Aorta (tissue), 5 donors: ENCODE results near the gene RSL24D1. TPM values are rescaled to one million over a fixed set of nuclear protein-coding genes. Genes with fewer than 3 reads are reported as not detected.

Source experiments
- ATAC-seq: fragments of 200-7000 bp; cut with Tn5 transposase; one replicate; pipeline ENCODE4 v1.9.1; 2022; ENCODE audit warnings: moderate library complexity; ENCODE audit not compliant: low FRiP score
- DNase-seq, 2 donors: peaks; one replicate each; pipeline ENCODE4 v3.0.0-alpha.2; 2020
- H3K27ac ChIP-seq, 2 donors: one replicate each; pipeline ENCODE4 v1.5.1; 2013; ENCODE audit warnings: low read length in 2 of 2, mild to moderate bottlenecking in 2 of 2, moderate library complexity in 2 of 2, control low read depth in 1 of 2, inconsistent platforms in 1 of 2, low read depth in 1 of 2
- H3K27me3 ChIP-seq, 2 donors: one replicate each; pipeline ENCODE4 v1.6.1; 2013; ENCODE audit warnings: control low read depth in 1 of 2, low read length in 1 of 2, mild to moderate bottlenecking in 1 of 2, moderate library complexity in 1 of 2; ENCODE audit not compliant: insufficient read depth in 2 of 2, control insufficient read depth in 1 of 2
- H3K36me3 ChIP-seq, 2 donors: one replicate each; pipeline ENCODE4 v1.6.1; 2013; ENCODE audit warnings: control low read depth in 1 of 2, low read length in 1 of 2, mild to moderate bottlenecking in 1 of 2; ENCODE audit not compliant: insufficient read depth in 2 of 2, control insufficient read depth in 1 of 2
- H3K4me1 ChIP-seq, 2 donors: one replicate each; pipeline ENCODE4 v1.6.1; 2013; ENCODE audit warnings: low read length in 2 of 2, control low read depth in 1 of 2, mild to moderate bottlenecking in 1 of 2, moderate library complexity in 1 of 2; ENCODE audit not compliant: insufficient read depth in 2 of 2, control insufficient read depth in 1 of 2
- H3K4me3 ChIP-seq, 2 donors: one replicate each; pipeline ENCODE4 v1.5.1; 2013; ENCODE audit warnings: low read length in 2 of 2, control low read depth in 1 of 2, mild to moderate bottlenecking in 1 of 2
- H3K9me3 ChIP-seq: one replicate; pipeline ENCODE4 v1.6.1; 2013; ENCODE audit warnings: mild to moderate bottlenecking, low read length; ENCODE audit not compliant: control insufficient read depth
- WGBS, 2 donors: extraction: QIAGEN DNeasy Blood & Tissue Kit; methylation state at CpG; one replicate each; pipeline ENCODE4 v1.1.7; 2013; 5-methylcytosine and 5-hydroxymethylcytosine counted together
- intact Hi-C, 2 donors: fragments of 100-400 bp; cut with DNase I; formaldehyde crosslinking; loops; one replicate each; pipeline versions ENCODE4 v1.14.2 to v1.15.0; 2022
- polyA plus RNA-seq, 2 donors: library from polyadenylated mRNA; stranded (reverse); fragments of 200-250 nt; gene quantifications; one replicate each; pipeline ENCODE4 v1.2.3, GENCODE V29; 2013
- total RNA-seq, 2 donors: library from RNA; stranded (reverse); fragmentation: NEBNext Ultra II Directional; extraction: Animal tissue kit (Norgen Biotek cat#: 25700); gene quantifications; one replicate each; pipeline ENCODE4 v1.2.1, GENCODE V29; 2021
- donor health status: healthy with polysubstance abuse.
- donor health status: Bipolar disorder and iron deficiency.
- donor health status: DM: no; HTN: no; CAD: no.
- donor health status: DM: no; HTN: no; CAD: no.
- donor health status: DM: yes; HTN: yes; CAD: no.

The RSL24D1 gene
- total and polyA plus RNA-seq, 4 donors = 64.9 to 204 (median 77.2) TPM

- ATAC-seq (no peak), DNase-seq (no peak)
- H3K9me3 ChIP-seq = no peaks in the 10 kb centered on the region
- intact Hi-C loops = loop anchor here in 1 of 2 donors (1.0 kb wide), 1 partner anchor 92 kb away; the partner anchor contains the start of gene RAB27A
- WGBS, 2 donors = 0 to 1% methylated on average over 10 of the region's 10 CpGs
- H3K4me3 ChIP-seq = peak overlapping the region; percentile 52 to 97
- H3K4me1 ChIP-seq = peaks cover 3 to 5% of the 10 kb centered on the region in 2 donors
- no peaks in the 10 kb centered on the region for H3K27me3 ChIP-seq
- no peaks in the 10 kb centered on the region for H3K36me3 ChIP-seq
- peak overlapping the region in 1 of 2 donors; percentile 78 for H3K27ac ChIP-seq
Observed at GRCh38 chr15:55197362-55197705, 593 bp upstream of the RSL24D1 start.

- H3K27ac ChIP-seq = peak overlapping the region in 1 of 2 donors; percentile 94
- intact Hi-C loops = no loop called here
- peaks cover 3 to 5% of the 10 kb centered on the region in 2 donors for H3K4me1 ChIP-seq
- 1 to 2% methylated on average over 9 of the region's 9 CpGs for WGBS, 2 donors
- H3K4me3 ChIP-seq = peak overlapping the region; percentile 94
- DNase-seq (no peak), ATAC-seq (no peak)
- H3K27me3 ChIP-seq = no peaks in the 10 kb centered on the region
- H3K36me3 ChIP-seq = no peaks in the 10 kb centered on the region
- H3K9me3 ChIP-seq = no peaks in the 10 kb centered on the region
Observed at GRCh38 chr15:55195996-55196395, 745 bp downstream of the RSL24D1 start.

- ATAC-seq = no peak
- intact Hi-C loops = no loop called here
- no peak overlapping the region for H3K4me3 ChIP-seq
- peaks cover 0 to 2% of the 10 kb centered on the region in 2 donors for H3K36me3 ChIP-seq
- no peak for DNase-seq
- H3K9me3 ChIP-seq = no peaks in the 10 kb centered on the region
- H3K27ac ChIP-seq = no peak overlapping the region
- no peaks in the 10 kb centered on the region for H3K27me3 ChIP-seq
- peaks cover 3 to 5% of the 10 kb centered on the region in 2 donors for H3K4me1 ChIP-seq
Observed at GRCh38 chr15:55194256-55194655, 2.5 kb downstream of the RSL24D1 start.

- Histone ChIP-seq H3K4me1 (peaks cover 0 to 3% of the 10 kb centered on the region in 2 donors), H3K4me3 (no peak overlapping the region), H3K36me3 (peaks cover 0 to 2% of the 10 kb centered on the region in 2 donors), H3K9me3 (no peaks in the 10 kb centered on the region), H3K27ac (no peak overlapping the region), H3K27me3 (no peaks in the 10 kb centered on the region)
- WGBS, 2 donors = 59 to 65% methylated on average over 1 of the region's 1 CpG
- DNase-seq (no peak), ATAC-seq (no peak)
- intact Hi-C loops = no loop called here
Observed at GRCh38 chr15:55186331-55186730, 10.4 kb downstream of the RSL24D1 start.

GRCh38 chr15:55183679-55184078 lies 13.1 kb downstream of the RSL24D1 start:
- H3K36me3 ChIP-seq = peaks cover 3 to 6% of the 10 kb centered on the region in 2 donors
- H3K27me3 ChIP-seq = no peaks in the 10 kb centered on the region
- peaks cover 0 to 3% of the 10 kb centered on the region in 2 donors for H3K4me1 ChIP-seq
- intact Hi-C loops = no loop called here
- no peak overlapping the region for H3K27ac ChIP-seq
- ATAC-seq (no peak), DNase-seq (no peak)
- H3K4me3 ChIP-seq = no peak overlapping the region
- no peaks in the 10 kb centered on the region for H3K9me3 ChIP-seq
- WGBS, 2 donors = 80 to 87% methylated on average over 2 of the region's 2 CpGs

- H3K9me3 ChIP-seq = no peaks in the 10 kb centered on the region
- peaks cover 6 to 10% of the 10 kb centered on the region in 2 donors for H3K36me3 ChIP-seq
- no peak overlapping the region for H3K4me3 ChIP-seq
- DNase-seq (no peak), ATAC-seq (no peak)
- H3K27me3 ChIP-seq = no peaks in the 10 kb centered on the region
- H3K27ac ChIP-seq = no peak overlapping the region
- no peaks in the 10 kb centered on the region for H3K4me1 ChIP-seq
- intact Hi-C loops = no loop called here
Observed at GRCh38 chr15:55179141-55179540, 17.6 kb downstream of the RSL24D1 start.

GRCh38 chr15:55170361-55170760 lies 26.4 kb downstream of the RSL24D1 start:
- H3K27me3 ChIP-seq = no peaks in the 10 kb centered on the region
- intact Hi-C loops = no loop called here
- no peak overlapping the region for H3K4me3 ChIP-seq
- DNase-seq (no peak), ATAC-seq (no peak)
- no peaks in the 10 kb centered on the region for H3K9me3 ChIP-seq
- no peak overlapping the region for H3K27ac ChIP-seq
- H3K4me1 ChIP-seq = no peaks in the 10 kb centered on the region
- H3K36me3 ChIP-seq = no peaks in the 10 kb centered on the region
- 48 to 62% methylated on average over 4 of the region's 4 CpGs for WGBS, 2 donors

GRCh38 chr15:55168350-55168974 lies 28.3 kb downstream of the RSL24D1 start:
- no peaks in the 10 kb centered on the region for H3K36me3 ChIP-seq
- H3K27me3 ChIP-seq = no peaks in the 10 kb centered on the region
- no peaks in the 10 kb centered on the region for H3K9me3 ChIP-seq
- WGBS, 2 donors = 71 to 74% methylated on average over 11 of the region's 11 CpGs
- H3K4me3 ChIP-seq = no peak overlapping the region
- no peak overlapping the region for H3K27ac ChIP-seq
- intact Hi-C loops = loop anchor here in 1 of 2 donors (10.0 kb wide), 2 partner anchors 1084 to 1194 kb away; partner anchors contain the start of gene UNC13C
- ATAC-seq (no peak), DNase-seq (peak; percentile 71 to 83)
- H3K4me1 ChIP-seq = no peaks in the 10 kb centered on the region

- Histone ChIP-seq H3K27ac (no peak overlapping the region), H3K4me1 (no peaks in the 10 kb centered on the region), H3K27me3 (no peaks in the 10 kb centered on the region), H3K9me3 (no peaks in the 10 kb centered on the region), H3K4me3 (no peak overlapping the region), H3K36me3 (no peaks in the 10 kb centered on the region)
- intact Hi-C loops = loop anchor here in 1 of 2 donors (10.0 kb wide), 2 partner anchors 1079 to 1189 kb away; partner anchors contain the start of gene UNC13C
- 49 to 51% methylated on average over 4 of the region's 4 CpGs for WGBS, 2 donors
- no peak for ATAC-seq
- no peak for DNase-seq
Observed at GRCh38 chr15:55164284-55164683, 32.5 kb downstream of the RSL24D1 start.
